Right lobe of liver (tissue), 4 donors: ENCODE data around the gene RASSF1.

Source experiments
- POLR2A ChIP-seq: fragments of 450-650 bp; IDR thresholded peaks from one replicate; pipeline ENCODE4 v1.6.1; 2017; ENCODE audit warnings: antibody characterized with exemption, mild to moderate bottlenecking
- TF ChIP-seq, protein P1 (sequence below), 4 donors: fragments of 200-600 bp in 3 of 4; fragments of 450-650 bp in 1 of 4; IDR thresholded peaks; one replicate each; pipeline versions ENCODE4 v1.5.1 to v1.8.0; 2016 to 2022; ENCODE audit warnings: antibody characterized with exemption in 4 of 4, mild to moderate bottlenecking in 2 of 4
- donor health status: DM: no; HTN: no; CAD: no.
- donor health status: DM: no; HTN: no; CAD: no.
- donor health status: DM: no; HTN: yes; CAD: no.

DNA sequence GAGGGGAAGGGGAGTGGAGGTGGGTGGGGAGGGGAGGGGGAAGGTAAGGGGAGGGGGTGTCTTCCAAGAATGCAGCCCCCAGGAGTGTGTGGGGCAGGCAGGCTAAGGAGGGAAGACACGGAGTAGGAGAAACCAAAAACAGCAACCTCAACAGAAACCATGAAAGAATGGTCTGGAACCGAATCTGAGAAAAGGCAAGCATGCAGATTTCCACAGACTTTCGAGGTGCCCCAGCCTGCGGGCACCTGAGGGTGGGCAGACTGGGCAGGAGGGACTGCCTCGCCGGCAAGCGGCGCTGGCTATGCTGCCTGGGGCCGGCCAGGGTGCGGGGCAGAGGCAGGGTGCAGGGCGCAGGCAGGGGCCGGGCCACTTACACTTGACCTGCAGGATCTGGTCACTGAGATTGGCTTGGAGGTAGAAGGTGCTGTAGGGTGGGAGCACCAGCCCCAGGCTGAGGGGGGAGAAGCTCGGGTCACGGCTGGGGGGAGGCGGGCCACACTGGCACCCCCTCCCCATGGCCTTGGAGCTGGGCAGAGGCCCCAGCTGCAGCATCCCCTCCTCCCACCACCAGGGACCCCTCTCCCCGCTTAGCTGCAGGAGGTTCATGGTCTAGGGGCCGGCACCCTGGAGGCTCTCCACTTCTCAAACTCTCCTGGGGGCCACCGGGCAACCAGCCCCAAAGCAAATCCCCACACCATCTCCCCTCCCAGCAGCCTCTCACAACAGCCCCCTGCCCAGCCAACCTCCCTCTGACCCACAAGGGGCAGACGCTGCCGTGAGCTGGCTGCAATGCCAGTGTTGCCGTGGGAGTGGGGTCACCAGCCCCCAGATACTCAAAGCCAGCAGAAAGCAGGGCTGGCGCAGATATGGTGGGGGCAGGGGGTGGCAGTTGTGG is 34.0 kb upstream of the RASSF1 start:
- TF ChIP-seq, protein P1, sequence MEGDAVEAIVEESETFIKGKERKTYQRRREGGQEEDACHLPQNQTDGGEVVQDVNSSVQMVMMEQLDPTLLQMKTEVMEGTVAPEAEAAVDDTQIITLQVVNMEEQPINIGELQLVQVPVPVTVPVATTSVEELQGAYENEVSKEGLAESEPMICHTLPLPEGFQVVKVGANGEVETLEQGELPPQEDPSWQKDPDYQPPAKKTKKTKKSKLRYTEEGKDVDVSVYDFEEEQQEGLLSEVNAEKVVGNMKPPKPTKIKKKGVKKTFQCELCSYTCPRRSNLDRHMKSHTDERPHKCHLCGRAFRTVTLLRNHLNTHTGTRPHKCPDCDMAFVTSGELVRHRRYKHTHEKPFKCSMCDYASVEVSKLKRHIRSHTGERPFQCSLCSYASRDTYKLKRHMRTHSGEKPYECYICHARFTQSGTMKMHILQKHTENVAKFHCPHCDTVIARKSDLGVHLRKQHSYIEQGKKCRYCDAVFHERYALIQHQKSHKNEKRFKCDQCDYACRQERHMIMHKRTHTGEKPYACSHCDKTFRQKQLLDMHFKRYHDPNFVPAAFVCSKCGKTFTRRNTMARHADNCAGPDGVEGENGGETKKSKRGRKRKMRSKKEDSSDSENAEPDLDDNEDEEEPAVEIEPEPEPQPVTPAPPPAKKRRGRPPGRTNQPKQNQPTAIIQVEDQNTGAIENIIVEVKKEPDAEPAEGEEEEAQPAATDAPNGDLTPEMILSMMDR (IDR thresholded peaks at IDR 0.05): no peak
- TF ChIP-seq POLR2A: no peak
